Activated CD8-positive, alpha-beta memory T cell treated with anti-CD3 and anti-CD28 coated beads, Interleukin-2, amount 50 U/mL, for 24 hours (primary cell): ENCODE results near the gene BTG3.

Experiments
- DNase-seq: peaks from one replicate; pipeline ENCODE4 v3.0.0-alpha.2; 2020; ENCODE audit errors: extremely low read depth

Gene BTG3, protein sequence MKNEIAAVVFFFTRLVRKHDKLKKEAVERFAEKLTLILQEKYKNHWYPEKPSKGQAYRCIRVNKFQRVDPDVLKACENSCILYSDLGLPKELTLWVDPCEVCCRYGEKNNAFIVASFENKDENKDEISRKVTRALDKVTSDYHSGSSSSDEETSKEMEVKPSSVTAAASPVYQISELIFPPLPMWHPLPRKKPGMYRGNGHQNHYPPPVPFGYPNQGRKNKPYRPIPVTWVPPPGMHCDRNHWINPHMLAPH

DNA sequence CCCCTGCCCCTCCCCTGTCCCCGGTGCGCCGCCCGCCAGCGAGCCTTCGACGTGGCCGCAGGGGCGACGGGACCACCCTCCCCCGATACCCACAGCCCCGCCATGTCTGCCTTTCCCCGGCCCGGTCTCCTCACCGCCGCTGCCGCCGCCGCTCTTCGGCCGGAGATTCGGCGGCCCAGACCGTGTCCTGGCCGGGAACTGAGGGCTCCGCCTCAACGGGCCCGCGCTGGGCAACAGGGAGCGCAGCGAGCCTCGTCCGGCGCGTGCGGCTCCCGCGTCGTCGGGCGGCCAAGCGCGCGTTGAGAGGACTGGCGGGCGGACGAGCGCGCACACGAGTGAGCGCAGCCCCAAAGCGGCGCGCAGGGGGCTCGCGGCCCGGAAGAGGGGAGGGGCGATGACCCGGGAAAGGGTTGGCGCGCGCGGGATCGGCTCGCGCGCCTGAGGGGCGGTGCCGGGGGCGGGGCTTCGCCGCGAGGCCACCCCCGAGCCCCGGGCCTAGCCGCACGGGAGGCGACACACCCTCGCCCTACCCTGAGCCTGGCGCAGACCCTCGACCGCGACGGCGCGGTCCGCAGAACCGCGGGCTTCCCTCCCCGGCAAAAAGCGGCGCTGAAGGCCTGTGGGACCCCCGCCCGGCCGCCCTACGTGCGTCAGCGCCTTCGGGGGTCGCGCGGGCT, at the start of gene BTG3:
TSS of gene BTG3 (minus strand) at position 337 of the 677 bp plus-strand sequence. CDS start 3,757 bp downstream, outside the sequence.
- peak; percentile 31 for DNase-seq

DNA sequence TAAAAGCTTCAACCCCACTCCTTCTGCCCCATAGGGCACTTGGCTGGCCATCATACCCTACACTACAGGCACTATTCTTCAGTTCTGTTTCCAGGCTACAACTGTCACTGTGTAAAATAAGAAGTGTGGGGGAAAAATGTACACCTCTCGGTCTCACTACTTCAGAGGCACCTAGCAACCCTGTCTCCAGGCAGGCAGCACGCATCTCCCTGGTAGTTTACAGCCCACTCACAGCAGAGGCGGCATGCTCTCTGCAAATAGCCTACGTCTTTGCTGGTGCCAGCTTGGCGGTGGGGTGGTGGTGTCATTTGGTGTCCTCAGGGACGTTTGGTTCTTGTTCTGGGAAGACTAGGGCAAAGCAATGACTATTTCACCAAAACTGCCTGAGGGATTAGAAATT, 48.2 kb upstream of the BTG3 start:
- DNase-seq, result no peak

DNA sequence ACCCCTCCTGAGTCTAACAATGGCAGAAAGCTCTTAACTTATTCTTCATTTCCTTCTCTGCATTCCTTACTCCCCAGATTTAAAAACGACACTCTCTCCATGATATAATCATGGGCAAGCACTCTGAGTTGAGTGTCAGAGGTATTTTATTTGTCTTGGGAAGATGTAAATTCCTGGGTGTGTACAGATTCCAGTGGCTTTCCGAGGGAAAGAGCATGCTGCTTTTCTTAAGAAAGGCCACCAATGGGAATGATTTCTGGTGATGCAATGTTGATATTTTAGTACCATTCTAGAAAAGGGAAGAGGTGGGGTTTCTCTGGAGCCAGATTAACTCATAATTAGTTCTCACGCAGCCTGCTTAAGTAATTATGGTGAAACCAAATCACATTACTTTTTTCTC, 47.8 kb upstream of the BTG3 start:
- DNase-seq, result no peak

DNA sequence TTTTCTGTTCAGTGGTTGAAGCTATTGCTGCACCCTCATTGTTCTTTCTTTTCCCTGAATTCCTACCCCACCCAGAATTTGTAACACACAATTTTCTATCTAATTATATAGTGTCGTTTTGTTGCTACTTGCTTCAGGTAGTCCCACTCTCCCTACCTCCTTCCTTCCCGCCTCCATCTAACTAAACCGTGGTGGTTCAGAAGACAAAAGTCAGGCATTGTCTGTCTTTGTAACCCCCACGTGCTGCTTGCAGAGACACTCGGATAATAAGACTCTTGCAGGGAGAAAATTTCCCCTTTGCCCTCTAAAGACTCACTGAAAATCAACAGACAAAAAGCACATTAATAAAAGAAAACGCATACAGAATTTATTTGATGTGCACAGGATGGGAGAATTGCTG, 46.2 kb upstream of the BTG3 start:
- no peak for DNase-seq

DNA sequence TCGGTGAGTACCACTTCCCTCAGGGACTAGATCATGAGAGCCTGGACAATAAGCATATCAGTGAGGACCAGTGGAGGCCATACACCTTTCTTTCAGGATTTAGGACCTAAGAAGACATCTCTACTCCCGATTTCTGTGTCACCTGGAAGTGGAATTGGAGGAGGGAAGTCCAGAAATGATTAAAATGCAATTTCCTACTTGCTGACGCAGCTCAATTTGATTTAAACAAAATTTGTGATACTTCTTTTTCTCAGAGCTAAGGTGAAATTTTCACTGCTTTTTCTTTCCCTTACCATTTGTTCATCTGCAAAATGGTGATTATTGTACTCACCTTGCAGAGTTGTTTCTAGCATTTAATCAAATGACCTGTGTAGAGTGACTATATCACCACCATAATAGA, 38.8 kb upstream of the BTG3 start:
- no peak for DNase-seq

DNA sequence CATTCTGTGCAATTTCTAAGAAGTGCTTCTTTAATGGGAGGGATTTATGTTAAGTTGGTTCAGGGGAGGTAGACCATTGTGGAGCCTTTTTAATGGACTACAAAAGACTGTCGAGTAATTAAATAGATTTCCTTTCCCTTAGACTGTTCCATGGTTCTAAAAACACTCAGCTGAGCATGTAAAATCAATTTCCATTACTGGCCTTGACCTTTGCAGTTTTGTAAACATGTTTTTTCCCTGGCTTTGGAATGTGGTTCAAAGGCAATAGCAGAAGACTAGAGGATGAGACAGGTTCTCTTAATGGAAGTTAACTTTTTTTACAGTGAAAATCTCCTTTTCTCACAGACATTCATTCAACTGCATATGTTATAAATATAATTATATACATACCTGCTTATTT, 37.6 kb upstream of the BTG3 start:
- DNase-seq, result no peak

DNA sequence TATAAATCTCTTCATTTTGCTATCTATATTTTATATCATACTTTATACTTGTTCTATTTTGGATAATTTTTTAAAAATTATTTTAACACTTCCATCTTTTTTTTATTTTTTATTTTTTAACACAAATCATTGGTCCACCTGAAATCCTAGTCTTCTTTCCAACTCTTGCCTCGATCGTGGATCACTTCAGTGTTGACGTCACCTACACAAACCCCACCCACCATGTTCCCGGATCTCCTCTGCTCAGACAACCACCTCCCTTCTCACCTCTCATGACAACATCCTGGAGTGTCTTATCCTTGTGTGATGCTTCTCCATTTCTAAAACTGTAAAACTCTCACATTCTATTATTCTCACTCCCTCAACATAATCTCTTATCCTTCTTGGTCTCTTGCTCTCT, 34.1 kb upstream of the BTG3 start:
- DNase-seq, result no peak

DNA sequence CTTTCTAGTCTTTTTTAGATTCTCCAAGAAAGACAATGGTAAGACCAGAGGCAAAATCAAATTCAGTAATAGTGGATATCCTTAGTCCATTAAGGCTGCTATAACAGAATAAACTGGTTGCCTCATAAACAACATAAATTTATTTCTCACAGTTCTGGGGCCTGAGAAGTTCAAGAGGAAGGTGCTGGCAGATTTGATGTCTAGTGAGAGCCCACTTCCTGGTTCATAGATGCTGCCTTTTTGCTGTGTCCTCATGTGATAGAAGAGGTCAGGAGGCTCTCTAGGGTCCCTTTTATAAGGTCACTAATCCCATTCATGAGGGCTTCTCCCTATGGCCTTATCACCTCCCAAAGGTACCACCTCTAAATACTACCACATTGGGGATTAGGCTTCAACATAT, 31.5 kb upstream of the BTG3 start:
- no peak for DNase-seq

DNA sequence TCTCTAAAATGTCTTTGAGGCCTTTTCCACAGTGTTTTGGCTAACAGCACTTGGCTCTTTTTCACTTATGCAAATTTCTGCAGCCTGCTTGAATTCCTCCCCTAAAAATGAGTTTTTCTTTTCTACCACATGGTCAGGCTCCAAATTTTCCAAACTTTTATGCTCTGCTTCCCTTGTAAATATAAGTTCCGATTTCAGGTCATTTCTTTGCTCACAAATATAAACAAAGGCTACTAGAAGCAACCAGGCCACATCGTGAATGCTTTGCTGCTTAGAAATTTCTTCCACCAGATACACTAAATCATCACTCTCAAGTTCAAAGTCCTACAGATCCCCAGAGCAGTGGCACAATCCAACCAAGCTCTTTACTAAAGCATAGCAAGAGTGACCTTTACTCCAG, 28.1 kb upstream of the BTG3 start:
- no peak for DNase-seq

DNA sequence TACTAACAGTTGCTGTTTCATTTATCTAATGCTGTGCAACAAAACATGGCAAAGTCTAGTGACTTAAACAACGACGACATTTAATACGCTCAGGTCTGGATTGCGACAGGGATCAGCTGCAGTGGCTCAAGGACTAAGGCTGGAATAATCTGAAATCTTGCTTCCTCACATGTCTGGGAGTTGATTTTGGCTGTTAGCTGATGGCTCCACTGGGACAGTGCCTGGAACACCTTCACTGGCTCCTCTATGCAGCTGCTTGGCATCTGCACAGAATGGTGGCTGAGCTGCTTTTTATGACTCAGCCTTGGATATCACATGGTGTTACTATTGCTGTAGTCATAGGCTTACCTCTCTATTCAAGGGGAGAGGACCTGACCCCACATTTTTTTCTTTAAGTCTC, 24.0 kb upstream of the BTG3 start:
- no peak for DNase-seq

DNA sequence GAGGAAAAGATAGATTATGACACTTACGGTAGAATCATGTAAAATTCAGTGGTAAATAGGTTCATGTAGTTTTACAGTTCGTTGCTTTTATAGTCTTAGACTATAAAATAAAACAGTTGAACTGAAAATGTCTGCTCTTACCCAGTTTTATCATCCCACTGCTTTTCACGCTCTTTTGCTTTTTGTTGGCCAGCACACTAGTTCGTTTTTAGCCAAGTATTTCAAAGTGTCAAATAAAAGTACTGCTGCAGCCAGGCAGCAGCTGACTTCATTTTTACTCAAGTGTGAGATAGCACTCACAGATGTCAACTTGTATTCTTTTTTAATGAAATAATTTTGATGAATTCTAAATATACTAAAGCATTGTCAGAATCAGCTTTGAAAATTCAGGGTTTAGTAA, 18.5 kb upstream of the BTG3 start:
- DNase-seq, result no peak

DNA sequence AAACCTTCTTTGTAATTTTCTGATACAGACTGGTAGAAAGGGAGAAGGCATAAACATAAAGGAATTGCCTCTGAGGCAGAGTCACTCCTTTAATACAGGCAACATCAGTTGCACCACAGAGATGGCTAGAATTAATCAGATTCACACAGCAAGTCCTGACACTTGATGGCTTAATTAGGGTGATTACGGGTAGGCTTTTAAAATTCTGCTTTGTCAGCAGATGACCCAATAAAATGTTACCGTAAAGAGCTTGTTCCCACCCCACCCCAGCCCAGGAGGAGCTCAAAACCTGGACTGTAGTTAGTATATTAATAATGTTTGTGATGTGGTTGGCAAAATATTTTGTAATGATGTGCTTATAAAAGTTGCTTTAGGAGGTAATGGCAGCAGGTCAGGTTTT, 9.3 kb upstream of the BTG3 start:
- no peak for DNase-seq

DNA sequence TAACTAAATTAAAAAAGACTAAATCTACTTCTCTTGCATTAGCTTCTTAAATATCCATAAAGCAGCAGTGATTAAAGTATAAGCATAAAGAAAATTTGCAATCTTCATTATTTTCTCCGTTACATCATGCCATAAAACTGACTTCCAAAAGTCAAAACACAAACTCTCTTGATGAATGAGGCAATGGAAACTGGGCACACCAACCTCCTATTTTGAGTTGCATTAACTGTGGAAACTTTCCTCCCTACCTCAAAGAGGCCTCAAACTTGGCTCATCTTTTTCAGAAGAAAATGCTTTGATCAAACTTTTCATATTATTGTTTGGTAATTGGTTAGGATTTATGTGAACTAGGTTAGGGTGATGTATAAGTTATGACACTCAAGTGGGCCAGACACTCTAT, 4.1 kb upstream of the BTG3 start:
- DNase-seq, result no peak

DNA sequence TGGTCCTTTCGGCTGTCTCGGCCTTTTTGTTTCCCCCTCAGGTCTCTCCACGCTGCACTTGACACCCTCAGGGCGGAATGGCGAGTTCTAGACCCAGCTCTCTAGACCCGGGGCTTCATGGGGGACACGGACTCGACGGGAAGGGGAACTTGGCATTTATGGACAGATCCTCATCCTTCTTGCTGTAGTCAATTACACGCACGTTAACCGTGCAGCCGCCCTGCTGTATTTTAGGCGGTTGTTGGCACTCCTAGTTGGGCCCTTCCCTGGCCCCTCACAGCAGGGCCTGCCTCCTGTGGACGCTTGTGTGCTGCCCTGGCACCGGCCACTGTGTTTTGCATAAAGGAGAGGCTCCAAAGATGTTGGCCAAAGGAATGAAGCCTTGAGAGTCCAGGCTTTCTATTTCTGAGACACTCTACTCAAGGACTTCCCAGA, 558 bp upstream of the BTG3 start:
- DNase-seq, result no peak

DNA sequence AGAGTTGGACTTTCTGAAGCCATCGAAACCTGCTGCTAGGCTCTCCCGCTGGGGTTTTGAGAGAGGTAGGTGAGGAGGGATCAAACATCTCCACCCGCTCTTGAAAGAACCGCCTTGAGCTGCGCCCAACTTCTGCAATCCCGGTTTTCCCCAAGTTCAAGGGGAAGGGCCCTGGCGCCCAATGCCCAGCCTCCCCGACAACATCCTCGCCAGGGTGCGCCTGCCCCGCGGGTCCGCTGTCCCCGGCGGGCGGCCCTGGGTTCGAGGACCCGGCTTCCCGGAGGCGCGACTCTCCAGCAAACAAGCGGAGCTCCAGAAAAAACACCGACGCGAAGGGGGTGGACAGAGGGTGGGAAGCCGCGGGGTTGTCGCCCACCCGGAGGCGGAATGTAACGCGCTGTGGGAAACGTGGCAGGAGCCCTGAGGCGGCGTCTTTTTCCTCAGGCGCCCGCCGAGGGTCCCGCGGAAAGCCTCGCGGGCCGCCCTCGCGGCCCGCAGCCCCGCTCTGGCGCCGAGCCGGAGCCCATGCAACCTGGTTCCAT, 607 bp downstream of the BTG3 start:
- DNase-seq, result no peak

DNA sequence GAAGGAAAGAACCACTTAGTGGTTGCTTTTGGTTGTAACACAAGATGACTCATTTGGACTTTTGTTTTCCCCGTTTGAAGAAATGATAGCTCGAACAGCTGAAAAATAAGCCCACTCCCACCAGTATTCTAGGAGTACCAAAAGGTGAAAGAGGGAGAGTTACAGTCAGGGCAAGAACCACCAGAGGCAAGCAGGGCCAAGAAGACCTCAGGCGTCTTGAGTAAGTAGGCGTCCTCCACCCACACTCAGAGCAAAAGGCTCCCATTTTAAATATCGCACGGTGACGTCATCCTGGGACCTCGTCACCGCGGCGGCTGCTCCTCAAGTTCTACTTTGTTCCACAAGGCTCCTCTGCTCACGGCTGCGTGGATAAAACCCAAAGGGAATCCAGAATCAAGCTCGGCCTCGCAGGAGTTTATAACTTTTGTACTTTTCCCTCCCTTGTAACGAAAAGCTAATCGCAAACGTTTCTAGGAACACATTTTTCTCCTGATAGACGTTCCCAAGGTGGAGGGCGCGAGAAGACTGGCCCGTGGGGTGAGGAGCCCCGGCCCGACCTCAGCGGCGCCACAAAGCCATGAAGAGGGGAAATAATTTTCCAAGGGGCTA, 1.2 kb downstream of the BTG3 start:
- DNase-seq, result peak; percentile 49

DNA sequence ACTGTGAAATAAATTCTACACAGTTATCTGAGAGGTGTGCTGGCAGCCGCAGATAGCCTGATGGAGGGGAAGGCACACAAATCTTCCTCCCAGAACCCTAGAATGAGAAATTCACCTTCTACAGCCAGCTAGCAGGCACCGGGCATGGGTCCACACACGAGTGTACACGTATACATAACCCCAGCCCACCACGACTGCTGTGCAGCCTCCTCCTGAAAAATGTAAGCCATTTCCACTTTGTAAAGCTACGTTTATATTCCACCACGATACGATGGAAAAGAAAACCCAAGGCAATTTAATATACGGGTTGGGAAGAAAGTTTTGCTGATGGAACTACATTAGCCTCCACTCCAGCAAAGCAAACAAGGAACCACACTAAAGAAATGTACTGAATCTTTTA, 1.8 kb downstream of the BTG3 start:
- no peak for DNase-seq

DNA sequence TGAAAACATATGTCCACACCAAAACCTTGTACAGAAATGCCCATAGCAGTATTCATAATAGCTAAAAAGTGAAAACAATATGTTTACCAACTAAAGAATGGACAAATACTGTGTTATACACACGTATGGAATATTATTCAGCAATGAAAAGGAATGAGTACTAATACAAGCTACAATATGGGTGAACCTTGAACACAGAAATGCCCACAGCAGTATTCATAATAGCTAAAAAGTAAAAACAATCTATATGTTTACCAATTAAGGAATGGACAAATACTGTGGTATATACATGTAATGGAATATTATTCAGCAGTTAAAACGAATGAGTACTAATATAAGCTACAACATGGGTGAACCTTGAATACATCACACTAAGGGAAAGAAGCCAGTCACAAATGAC, 3.0 kb downstream of the BTG3 start:
- no peak for DNase-seq

DNA sequence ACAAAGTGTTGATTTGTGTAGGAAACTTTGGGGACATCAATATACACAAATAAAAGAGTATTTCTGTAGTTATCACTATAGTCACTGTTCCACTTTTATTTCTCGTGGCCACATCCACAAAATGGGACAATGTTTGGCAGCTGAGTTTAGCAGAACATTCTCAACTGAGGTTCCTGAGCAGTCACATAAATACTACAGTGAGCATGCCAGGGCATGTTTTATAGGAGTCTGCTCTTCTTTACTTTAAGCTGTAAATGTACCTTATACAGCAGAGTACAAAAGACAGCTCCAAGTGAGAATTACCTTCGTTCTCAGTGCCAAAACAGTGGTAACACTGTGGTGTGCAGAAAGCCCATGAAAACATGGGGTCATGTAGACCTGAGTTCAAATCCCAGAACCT, 5.0 kb downstream of the BTG3 start:
- DNase-seq, result no peak

DNA sequence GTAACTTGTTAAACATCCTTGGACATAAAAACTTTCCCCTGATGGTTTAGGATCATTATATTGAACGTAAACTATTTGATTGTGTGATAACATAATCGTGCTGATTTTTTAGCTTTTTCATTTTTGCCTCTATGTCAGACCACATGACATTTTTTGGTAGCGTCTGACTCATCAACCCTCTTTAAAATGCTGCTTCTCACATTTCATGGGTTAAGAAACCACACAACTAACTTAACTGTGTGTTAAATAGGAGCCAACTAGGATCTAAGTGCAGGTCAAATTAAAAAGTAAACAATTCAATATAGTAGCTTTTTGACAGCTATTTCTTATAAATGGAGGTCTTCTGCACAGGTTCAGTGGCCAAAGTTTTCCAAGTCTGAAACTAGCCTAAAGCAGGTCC, 9.8 kb downstream of the BTG3 start:
- no peak for DNase-seq

DNA sequence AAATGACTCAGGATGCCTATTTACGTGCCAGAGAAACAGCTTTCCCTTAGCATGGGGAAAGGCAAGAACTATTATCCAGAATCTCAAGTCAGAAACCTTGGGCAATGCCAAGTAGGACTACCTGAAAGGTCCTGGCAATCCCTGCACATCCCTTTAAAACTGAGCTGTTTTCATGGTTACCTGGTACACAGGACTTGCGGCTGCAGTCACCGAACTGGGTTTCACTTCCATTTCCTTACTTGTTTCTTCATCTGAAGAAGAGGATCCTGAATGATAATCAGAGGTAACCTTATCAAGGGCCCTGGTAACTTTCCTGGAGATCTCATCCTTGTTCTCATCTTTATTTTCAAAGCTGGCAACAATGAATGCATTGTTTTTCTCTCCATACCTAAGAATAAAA, 14.3 kb downstream of the BTG3 start:
- DNase-seq, result no peak

DNA sequence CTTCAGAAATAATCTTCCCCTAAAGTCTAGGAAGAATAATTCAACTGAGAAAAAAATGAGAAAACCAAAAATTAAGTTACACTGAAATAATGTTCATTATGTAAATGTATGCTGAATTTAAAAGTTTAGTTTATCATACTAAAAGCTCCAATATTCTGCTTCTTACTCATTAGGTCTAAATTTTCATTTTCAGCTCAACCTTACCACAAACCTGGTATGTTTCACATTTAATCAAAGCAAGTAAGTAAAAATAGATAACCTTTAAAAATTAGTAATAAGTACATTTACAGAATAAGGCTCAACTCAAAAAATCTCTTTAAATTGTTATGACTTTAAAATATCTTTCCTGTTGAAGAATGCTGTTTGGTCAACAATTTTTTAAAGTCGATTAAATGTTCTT, 15.0 kb downstream of the BTG3 start:
- no peak for DNase-seq

DNA sequence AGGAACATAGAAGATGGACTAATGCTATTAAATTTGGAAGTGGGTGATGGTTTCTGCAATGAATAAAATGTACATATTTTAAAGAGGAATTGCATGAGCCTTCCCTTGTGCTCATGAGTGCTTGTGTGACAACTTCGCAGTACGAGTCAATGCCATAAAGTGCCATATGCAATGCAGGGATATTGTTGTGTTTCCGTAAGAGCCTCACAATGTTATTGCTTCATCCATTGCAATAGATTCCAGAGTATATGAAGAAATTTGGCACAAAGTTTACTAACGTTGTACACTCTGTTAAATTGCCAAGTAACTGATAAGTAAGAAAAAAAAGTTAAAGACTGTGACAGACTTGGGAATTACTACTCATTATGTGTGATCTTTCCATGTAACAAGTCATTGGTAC, 22.3 kb downstream of the BTG3 start:
- no peak for DNase-seq
